Lung microvascular endothelial cell (primary cell): ENCODE measurements around the gene RNU7-1. TPM values are rescaled to one million over a fixed set of nuclear protein-coding genes. Genes with fewer than 3 reads are reported as not detected.

ENCODE experiments used
- DNase-seq, 2 donors: peaks; one replicate each; pipeline versions ENCODE4 v3.0.0 to v3.0.0-alpha.2; 2010; ENCODE audit warnings: low read depth in 2 of 2
- total RNA-seq: library from RNA; depleted of rRNA; stranded (reverse); fragments of >200 nt; gene quantifications from 2 replicates; pipeline ENCODE4 v1.2.1, GENCODE V29; 2014

RNU7-1 gene
- total RNA-seq, 1 donor from 2014 or later, result not detected

DNA sequence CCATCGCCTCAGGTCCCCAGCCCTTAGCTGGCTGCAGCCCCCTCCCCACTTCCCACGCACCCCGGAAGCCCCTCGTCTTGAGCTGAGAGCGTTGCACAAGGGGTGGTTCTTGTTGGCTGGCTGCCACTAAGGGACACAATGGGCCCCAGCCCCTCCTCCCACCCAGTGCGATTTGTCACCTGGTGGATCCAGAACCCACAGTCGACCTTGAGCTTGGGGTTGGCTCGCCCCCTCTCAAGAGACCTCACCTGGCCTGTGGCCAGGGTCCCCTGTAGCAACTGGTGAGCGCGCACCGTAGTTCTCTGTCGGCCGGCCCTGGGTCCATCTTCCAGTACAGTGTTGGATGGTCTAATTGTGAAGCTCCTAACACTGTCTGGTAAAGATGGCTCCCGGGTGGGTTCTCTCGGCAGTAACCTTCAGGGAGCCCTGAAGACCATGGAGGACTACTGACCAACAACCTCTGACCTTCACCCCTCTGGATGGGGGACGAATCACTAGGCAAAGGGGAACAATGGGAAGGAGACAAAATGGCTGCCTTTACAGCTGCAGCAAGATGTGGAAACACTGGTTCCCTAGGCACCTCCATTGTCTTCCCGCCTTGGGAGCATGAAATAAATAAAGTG is 20.3 kb downstream of the RNU7-1 start:
- no peak for DNase-seq

DNA sequence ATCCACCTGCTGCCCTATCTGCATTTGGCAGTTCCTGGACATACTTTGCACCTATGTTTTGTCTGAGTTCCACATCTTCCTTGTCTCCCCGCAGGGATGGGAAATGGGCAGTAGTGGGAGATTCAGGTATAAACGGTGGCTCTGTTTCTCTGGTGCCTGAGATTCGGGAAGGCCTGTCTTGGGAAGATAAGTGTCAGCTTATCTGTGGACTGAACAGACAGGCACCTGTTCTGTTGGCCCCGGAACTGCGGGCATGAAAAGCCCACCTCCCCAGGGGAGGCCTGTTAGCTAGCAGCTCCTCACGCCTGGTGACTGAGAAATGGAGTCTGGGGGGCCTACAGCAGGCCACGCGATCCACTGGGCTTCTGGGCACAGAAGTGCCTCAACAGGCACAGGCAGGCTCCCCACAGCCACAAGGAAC is 21.0 kb downstream of the RNU7-1 start:
- no peak for DNase-seq

- peak; percentile 92 for DNase-seq
These were observed 21.5 kb downstream of the RNU7-1 start for GRCh38 chr12:6965026-6965661.

GRCh38 chr12:6965714-6966113 is 22.1 kb downstream of the RNU7-1 start:
- DNase-seq, result no peak

- no peak for DNase-seq
These were observed 22.7 kb downstream of the RNU7-1 start for GRCh38 chr12:6966351-6966750.

DNA sequence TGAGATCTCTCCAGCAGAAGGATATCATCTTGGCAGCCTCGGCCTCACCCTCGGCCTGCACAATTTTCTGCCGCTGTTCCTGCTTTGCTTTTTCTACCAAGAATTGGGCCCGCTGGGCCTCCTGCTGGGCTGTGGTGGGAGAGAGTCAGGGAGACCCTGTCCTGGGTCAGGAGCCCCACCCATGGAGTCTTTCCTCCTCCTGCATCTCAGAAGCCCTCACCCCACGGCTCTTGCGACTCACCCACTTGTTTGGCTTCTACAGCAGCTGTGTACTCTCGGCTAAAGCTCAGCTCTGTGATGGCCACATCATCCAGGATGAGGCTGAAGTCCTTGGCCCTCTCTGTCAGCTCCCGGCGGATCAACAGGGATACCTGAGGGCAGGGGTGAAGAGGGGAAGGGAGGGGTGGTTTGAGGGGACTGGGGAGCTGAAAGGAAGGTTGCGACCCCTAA is 24.1 kb downstream of the RNU7-1 start:
- DNase-seq, result no peak

GRCh38 chr12:6968426-6968825 is 24.8 kb downstream of the RNU7-1 start:
- DNase-seq, result peak in 1 of 2 donors; percentile 0

DNA sequence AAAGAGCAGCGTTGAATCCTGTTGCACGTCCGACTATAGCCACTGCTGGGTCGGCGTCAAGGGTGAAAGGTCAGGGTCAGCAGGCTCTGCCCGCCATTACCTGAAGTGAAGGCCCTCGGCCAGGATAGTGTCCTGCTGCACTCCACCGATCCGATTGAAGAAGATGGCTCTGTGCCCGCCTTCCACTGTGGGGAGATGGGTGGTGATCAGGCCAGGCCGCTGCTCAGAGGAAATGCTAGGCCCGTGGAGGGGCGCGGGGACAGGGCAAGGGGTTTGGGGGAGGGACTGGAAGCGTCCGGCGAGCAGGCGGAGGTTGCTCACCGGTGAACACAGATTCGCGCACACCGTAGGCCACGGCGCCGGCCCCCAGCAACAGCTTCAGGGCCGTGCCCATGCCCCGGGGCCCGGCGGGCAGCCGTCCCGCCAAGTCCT is 26.5 kb downstream of the RNU7-1 start:
- DNase-seq, result no peak

DNA sequence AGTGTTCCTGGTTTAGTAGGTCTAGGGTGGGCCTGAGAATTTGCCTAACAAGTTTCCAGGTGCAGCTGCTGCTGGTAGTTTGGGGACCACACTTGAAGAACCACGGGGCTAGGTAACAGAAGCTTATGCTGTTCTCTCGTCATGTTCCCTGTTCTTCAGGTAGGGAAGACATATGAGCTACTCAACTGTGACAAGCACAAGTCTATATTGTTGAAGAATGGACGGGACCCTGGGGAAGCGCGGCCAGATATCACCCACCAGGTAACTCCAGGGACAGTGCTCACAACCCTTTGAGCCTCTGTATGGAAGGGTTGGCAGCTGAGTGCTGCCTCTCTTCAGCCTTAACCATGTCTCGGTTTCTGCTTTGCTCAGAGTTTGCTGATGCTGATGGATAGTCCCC is 30.6 kb downstream of the RNU7-1 start:
- DNase-seq, result no peak

DNA sequence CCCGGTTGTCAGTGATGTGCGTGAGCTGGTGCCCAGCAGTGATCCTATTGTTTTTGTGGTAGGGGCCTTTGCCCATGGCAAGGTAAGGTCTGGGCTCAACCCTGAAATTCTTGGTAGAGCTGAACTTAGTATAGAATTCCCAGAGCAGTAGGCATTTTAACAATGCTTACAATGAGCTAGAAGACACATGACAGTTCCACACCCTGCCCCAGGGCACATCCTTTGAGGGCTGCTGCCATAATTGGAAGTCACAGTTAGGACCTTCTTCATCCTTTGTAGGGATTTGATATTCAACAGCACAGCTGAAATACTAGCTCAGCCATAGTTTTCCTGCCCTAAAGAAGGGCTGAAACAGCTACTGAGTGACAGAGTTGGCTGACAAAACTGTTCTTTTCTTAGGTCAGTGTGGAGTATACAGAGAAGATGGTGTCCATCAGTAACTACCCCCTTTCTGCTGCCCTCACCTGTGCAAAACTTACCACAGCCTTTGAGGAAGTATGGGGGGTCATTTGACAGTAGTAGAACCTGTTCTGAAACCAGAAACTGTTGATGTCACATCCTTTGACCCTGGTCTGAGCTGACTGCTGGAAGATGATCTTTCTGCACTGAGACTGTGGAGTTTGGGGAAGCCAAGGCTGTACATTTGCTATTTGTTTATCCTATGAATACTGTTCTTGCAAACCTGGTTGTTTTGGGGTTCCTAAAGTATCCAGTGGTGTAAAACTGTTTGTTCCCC is 31.8 kb downstream of the RNU7-1 start:
- no peak for DNase-seq

GRCh38 chr12:6977653-6978052 is 34.0 kb downstream of the RNU7-1 start:
- no peak for DNase-seq

GRCh38 chr12:6978188-6978587 is 34.6 kb downstream of the RNU7-1 start:
- no peak for DNase-seq

GRCh38 chr12:6978611-6979011 is 35.0 kb downstream of the RNU7-1 start:
- DNase-seq, result no peak

DNA sequence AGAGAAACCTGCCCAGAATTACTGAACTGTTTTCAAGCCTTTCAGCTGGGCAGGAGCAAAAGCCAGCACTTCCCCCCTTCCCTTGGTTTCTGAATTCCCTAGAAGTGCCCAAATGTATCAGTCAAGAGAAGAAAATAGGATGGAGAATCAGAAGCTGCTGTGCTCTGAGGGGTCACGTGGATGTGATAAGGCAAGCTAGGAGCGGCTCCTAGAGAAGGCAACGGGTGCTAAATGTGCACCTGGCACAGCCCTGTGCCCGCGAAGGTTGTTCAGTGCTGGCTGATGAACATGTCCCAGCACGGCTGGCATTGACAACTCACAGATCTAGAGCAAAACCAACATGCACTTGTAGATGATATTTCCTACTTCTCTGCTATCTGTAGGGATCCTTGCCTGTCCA is 35.4 kb downstream of the RNU7-1 start:
- DNase-seq, result no peak

DNA sequence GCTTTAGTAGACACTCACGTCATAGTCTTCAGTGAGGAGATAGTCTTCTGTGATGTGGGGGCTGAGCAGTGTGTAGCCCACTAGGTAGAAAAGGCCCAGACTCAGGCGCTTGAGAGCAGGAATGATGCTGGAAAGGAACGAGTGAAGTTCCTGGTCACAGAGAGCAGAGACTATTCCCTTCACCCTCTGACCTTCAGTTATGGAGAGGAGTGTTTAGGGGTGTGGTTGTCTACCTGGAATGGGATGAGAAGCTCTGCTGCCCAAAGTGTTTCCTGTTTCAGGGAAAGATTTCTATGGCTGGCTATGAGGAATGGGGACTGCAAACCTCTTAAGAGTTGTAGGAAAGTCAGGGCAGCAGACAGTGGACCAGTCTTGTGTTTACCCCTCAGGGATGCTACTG is 35.8 kb downstream of the RNU7-1 start:
- DNase-seq, result no peak

- DNase-seq, result no peak
These were observed 36.5 kb downstream of the RNU7-1 start for GRCh38 chr12:6980075-6980474.

DNA sequence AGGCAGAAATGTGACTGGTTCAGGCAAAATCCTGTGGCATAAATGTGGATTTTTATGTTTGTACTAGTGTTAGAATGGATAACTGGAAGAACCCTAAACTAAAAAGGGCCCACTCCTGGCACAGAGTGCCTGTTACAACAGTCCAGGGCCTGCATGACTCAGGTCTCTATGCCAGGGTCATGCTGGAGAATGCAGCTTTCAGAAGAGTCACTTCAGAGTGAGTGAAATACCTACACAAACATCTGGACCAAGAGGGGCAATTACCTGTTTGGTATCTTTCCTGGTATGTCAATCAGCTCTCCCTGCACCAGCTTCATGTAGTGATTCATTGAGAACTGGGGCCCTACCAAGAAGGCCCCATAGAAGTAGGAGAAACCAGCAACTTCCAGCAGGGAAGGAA is 37.1 kb downstream of the RNU7-1 start:
- DNase-seq, result no peak

DNA sequence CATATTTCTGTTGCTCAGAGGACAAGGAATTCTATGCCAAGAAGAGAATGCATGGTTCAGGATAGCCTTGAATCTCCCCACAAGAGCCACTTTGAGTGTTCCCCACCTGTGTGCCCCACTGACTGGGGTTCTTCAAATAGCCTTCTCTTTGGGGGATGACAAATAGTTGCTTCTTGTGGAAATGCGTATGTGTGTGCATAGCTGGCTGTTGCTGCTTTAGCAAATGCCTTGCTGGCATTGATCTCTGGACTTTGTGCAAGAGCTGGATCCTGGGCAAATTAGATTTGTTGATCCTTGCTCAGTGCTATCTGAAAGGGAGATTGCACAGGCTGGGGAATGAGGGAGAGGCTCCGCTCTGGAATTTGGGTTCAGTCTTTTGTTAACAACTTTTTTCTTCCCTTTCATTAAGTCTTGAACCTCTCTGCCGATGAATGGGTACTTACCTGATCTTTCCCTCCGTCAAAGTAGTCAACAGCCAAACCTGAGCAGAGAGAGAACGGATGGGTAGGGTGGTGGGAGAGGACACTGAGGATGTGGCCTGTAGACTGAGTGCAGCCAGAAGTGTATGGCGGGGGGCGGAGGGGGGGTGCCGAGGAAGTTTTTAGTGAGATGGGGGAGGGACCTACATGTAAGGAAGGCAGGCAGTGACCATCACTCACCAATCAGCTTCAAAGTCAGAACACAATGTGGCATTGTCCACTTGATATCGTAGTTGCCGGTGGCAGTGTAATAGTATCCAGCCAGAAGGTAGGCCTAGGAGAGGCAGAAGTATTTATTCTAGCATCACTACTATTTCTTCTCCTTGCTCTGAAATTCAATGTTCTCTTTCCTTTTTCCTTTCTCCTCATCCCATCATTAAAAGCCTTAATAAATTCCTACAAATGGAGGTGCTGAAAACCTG is 37.8 kb downstream of the RNU7-1 start:
- no peak for DNase-seq

GRCh38 chr12:6982532-6982931 is 38.9 kb downstream of the RNU7-1 start:
- DNase-seq, result no peak

DNA sequence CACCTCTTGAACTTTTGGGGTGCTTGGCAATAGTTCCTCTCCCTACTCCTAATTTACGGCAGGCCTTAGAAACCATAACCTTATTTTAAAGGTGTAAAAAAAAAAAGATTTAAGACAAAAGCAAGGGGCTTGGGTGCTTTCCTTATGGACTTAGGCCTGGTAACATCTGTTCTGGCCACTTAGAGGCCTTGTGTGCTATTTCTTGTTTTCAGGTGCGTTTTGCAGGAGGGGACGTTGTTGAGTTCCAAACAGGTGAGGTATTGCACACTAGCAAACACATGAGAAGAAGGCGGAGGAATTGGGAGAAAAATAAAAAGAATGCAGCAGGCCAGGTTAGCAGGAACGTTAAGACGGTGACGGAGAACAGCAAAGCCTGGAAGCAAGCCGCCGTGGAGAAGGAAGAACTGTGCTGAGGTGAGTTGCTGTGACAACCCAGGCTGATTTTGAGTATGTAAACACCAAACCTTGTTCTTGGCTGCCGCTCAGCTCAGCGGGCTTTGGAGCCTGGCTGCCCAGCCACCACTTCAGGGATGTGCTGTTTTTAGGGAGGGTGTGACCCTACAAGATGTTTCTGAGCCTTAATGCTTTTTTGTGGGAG is 44.4 kb downstream of the RNU7-1 start:
- DNase-seq, result no peak
